Left kidney (tissue), 8 donors: ENCODE measurements around the gene TEDC2. TPM values are rescaled to one million over a fixed set of nuclear protein-coding genes. Genes with fewer than 3 reads are reported as not detected.
A peak's percentile ranks its signal among the peaks of the same experiment; 100 is the strongest.
"Not testable (repeated sequence)": the region's sequence is repeated elsewhere in the genome, so short reads cannot be mapped to it uniquely, and the experiment has no call there.

ENCODE experiments used
- DNase-seq: peaks from one replicate; pipeline ENCODE4 v3.0.0-alpha.2; 2013
- long read RNA-seq, 8 donors: transcript quantifications; one replicate each; lab custom pipeline, GENCODE V29; 2026
- polyA plus RNA-seq: library from polyadenylated mRNA; unstranded; fragments of 120-200 nt; gene quantifications from one replicate; pipeline ENCODE4 v1.2.1, GENCODE V29; 2013; ENCODE audit not compliant: insufficient read length

Gene TEDC2
- 11.4 TPM for polyA plus RNA-seq
- long read RNA-seq, donor 1, partial matches to known transcripts = 0 of 4 reads
- long read RNA-seq, donor 1, other reads (novel, unspliced or antisense) = 0 of 4 reads
- long read RNA-seq, donor 2, partial matches to known transcripts = 0 of 5 reads
- long read RNA-seq, donor 2, other reads (novel, unspliced or antisense) = 0 of 5 reads
- long read RNA-seq, donor 3, partial matches to known transcripts = 0 of 2 reads
- long read RNA-seq, donor 3, other reads (novel, unspliced or antisense) = 0 of 2 reads
- long read RNA-seq, donor 4, partial matches to known transcripts = 0 of 1 reads
- long read RNA-seq, donor 4, other reads (novel, unspliced or antisense) = 0 of 1 reads
- long read RNA-seq, donor 5, partial matches to known transcripts = 5 of 8 reads
- long read RNA-seq, donor 5, other reads (novel, unspliced or antisense) = 0 of 8 reads
- long read RNA-seq, donor 6, partial matches to known transcripts = 0 of 5 reads
- long read RNA-seq, donor 6, other reads (novel, unspliced or antisense) = 0 of 5 reads
- long read RNA-seq, donor 7, partial matches to known transcripts = 0 of 6 reads
- long read RNA-seq, donor 7, other reads (novel, unspliced or antisense) = 0 of 6 reads
- long read RNA-seq, donor 8, partial matches to known transcripts = 0 of 2 reads
- long read RNA-seq, donor 8, other reads (novel, unspliced or antisense) = 0 of 2 reads

- DNase-seq = peak; percentile 94
These were observed at the start of gene TEDC2 for GRCh38 chr16:2459647-2460390. Gene TEDC2 (plus strand): TSS chr16:2460109. CDS start chr16:2460145, 36 bp downstream.

- DNase-seq = no peak
These were observed 44.8 kb upstream of the TEDC2 start for GRCh38 chr16:2415085-2415484.

- no peak for DNase-seq
These were observed 39.9 kb upstream of the TEDC2 start for GRCh38 chr16:2420035-2420434.

- no peak for DNase-seq
These were observed 37.6 kb upstream of the TEDC2 start for GRCh38 chr16:2422123-2422867.

- no peak for DNase-seq
These were observed 35.6 kb upstream of the TEDC2 start for GRCh38 chr16:2424061-2425007.

GRCh38 chr16:2425008-2425518 lies 34.8 kb upstream of the TEDC2 start:
- DNase-seq = no peak

GRCh38 chr16:2425825-2426430 lies 34.0 kb upstream of the TEDC2 start:
- no peak for DNase-seq

- no peak for DNase-seq
These were observed 33.0 kb upstream of the TEDC2 start for GRCh38 chr16:2426941-2427361.

- no peak for DNase-seq
These were observed 32.4 kb upstream of the TEDC2 start for GRCh38 chr16:2427526-2427925.

GRCh38 chr16:2428051-2428783 lies 31.7 kb upstream of the TEDC2 start:
- DNase-seq = peak; percentile 35

GRCh38 chr16:2428784-2429033 lies 31.2 kb upstream of the TEDC2 start:
- DNase-seq = no peak

GRCh38 chr16:2429034-2429770 lies 30.7 kb upstream of the TEDC2 start, which contains the start of gene CCNF:
Gene CCNF (plus strand): TSS chr16:2429447. CDS start chr16:2429482, 35 bp downstream.
- peak; percentile 95 for DNase-seq

GRCh38 chr16:2429771-2430663 lies 29.9 kb upstream of the TEDC2 start:
- DNase-seq = no peak

GRCh38 chr16:2432286-2432685 lies 27.6 kb upstream of the TEDC2 start:
- DNase-seq = no peak

GRCh38 chr16:2432801-2433505 lies 27.0 kb upstream of the TEDC2 start:
- no peak for DNase-seq

GRCh38 chr16:2435236-2435635 lies 24.7 kb upstream of the TEDC2 start:
- DNase-seq = not testable (repeated sequence)

GRCh38 chr16:2436110-2436509 lies 23.8 kb upstream of the TEDC2 start:
- no peak for DNase-seq
